SU-DHL-6 (cell line): Measurements from ENCODE around the gene DHRS7B.

Experiments used
- CTCF ChIP-seq: fragments of 200-600 bp; sonication (generic); IDR thresholded peaks from one replicate; pipeline ENCODE4 v1.5.1; 2017; ENCODE audit warnings: antibody characterized with exemption, mild to moderate bottlenecking, low read length, moderate library complexity; ENCODE audit not compliant: insufficient read depth, poor library complexity, severe bottlenecking
- EZH2phosphoT487 ChIP-seq: fragments of 200-600 bp; sonication (generic), shearing (Covaris generic); conservative IDR thresholded peaks from 2 replicates; pipeline ENCODE4 v1.6.1; 2018; ENCODE audit warnings: mild to moderate bottlenecking, antibody characterized with exemption, low read length, moderate library complexity, mixed read lengths

- TF ChIP-seq CTCF: no peak
- no peak for TF ChIP-seq EZH2phosphoT487
These were observed 14.6 kb downstream of the DHRS7B start for GRCh38 chr17:21141331-21141730.
